OCI-M2 (cell line): ENCODE results near the gene IL4R.

Experiments used
- DNase-seq: peaks from one replicate; lab custom pipeline; 2025; ENCODE audit not compliant: unreplicated experiment; lab: John Stamatoyannopoulos, UW

The IL4R gene

GRCh38 chr16:27353853-27354252, 40.1 kb downstream of the IL4R start:
- no peak for DNase-seq

- DNase-seq = no peak
Observed at GRCh38 chr16:27355610-27356009, 41.8 kb downstream of the IL4R start.

GRCh38 chr16:27356794-27357193, 43.0 kb downstream of the IL4R start:
- DNase-seq = no peak

GRCh38 chr16:27359051-27359450, 45.3 kb downstream of the IL4R start:
- DNase-seq = no peak

GRCh38 chr16:27359615-27360014, 45.8 kb downstream of the IL4R start:
- no peak for DNase-seq

DNA sequence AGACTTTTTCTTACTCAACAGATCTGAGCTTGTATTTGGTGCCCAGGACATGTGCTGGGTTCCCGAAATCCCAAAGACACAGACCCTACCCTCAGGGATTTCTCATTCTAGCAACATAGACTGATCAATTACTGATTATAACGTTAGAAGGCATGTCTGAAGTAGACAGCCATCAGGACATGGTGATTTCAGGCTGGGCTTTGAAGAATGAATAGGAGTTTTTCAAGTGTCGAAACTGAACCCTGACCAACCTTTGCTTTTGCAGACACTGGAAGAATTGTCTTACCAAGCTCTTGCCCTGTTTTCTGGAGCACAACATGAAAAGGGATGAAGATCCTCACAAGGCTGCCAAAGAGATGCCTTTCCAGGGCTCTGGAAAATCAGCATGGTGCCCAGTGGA, 48.2 kb downstream of the IL4R start:
- no peak for DNase-seq

- DNase-seq = no peak
Observed at GRCh38 chr16:27362570-27363245, 48.9 kb downstream of the IL4R start.

DNA sequence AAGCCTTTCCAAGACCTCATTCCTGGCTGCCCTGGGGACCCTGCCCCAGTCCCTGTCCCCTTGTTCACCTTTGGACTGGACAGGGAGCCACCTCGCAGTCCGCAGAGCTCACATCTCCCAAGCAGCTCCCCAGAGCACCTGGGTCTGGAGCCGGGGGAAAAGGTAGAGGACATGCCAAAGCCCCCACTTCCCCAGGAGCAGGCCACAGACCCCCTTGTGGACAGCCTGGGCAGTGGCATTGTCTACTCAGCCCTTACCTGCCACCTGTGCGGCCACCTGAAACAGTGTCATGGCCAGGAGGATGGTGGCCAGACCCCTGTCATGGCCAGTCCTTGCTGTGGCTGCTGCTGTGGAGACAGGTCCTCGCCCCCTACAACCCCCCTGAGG, 49.5 kb downstream of the IL4R start:
- no peak for DNase-seq

DNA sequence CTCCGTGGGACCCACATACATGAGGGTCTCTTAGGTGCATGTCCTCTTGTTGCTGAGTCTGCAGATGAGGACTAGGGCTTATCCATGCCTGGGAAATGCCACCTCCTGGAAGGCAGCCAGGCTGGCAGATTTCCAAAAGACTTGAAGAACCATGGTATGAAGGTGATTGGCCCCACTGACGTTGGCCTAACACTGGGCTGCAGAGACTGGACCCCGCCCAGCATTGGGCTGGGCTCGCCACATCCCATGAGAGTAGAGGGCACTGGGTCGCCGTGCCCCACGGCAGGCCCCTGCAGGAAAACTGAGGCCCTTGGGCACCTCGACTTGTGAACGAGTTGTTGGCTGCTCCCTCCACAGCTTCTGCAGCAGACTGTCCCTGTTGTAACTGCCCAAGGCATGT, 50.0 kb downstream of the IL4R start:
- no peak for DNase-seq

DNA sequence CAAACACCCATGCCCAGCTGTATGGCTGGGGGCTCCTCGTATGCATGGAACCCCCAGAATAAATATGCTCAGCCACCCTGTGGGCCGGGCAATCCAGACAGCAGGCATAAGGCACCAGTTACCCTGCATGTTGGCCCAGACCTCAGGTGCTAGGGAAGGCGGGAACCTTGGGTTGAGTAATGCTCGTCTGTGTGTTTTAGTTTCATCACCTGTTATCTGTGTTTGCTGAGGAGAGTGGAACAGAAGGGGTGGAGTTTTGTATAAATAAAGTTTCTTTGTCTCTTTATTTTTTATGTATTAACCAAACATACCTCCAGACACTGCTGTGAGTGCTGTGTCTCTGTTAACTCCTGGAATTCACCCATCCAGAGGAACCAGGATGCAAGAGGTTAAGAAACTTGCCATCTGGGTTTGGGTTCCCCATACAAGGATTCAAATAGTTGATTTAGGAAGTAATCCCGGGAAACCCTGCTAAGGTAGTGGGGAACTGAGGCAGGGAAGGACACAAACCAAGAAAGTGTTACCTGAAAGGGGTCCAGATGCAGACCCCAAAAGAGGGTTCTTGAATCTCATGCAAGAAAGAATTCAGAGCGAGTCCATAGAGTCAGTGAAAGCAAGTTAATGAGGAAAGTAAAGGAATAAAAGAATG, 50.8 kb downstream of the IL4R start:
- no peak for DNase-seq

GRCh38 chr16:27365142-27366089, 51.6 kb downstream of the IL4R start:
- no peak for DNase-seq

DNA sequence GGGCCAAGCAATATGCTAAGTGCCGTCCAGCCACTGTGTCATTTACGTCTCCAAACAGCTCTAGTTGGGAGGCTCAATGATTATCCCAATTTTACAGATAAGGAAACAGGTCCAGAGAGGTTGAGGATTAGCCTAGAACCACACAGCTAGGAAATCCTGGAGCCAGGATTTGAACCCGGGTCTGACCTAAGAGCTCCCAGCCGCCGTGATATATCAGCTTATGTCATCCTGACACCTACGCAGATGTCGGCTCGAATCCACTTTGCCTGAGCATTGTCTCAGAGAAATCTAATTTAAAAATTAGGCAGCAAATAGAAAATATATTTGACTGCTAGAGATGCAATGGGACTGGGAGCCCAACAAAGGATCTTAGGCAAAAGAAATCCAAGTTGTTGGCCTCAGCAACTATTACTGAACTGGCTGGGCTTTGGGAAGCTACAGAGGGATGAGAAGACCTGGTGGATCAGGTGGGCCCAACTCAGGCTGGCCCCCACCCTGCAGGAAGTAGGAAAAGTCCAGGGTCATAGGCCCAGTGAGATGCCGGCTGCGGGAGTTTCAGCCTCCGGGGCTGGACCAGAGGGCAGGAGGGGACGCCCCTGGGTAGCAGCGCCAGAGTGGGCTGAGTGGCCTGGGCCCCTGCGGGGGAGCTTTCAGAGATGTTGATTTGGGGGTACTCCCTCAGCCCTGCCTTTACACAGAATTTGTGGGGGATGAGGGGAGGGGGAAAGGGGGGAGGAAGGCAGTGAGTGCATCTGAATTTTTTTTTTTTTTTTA, 53.1 kb downstream of the IL4R start:
- no peak for DNase-seq

DNA sequence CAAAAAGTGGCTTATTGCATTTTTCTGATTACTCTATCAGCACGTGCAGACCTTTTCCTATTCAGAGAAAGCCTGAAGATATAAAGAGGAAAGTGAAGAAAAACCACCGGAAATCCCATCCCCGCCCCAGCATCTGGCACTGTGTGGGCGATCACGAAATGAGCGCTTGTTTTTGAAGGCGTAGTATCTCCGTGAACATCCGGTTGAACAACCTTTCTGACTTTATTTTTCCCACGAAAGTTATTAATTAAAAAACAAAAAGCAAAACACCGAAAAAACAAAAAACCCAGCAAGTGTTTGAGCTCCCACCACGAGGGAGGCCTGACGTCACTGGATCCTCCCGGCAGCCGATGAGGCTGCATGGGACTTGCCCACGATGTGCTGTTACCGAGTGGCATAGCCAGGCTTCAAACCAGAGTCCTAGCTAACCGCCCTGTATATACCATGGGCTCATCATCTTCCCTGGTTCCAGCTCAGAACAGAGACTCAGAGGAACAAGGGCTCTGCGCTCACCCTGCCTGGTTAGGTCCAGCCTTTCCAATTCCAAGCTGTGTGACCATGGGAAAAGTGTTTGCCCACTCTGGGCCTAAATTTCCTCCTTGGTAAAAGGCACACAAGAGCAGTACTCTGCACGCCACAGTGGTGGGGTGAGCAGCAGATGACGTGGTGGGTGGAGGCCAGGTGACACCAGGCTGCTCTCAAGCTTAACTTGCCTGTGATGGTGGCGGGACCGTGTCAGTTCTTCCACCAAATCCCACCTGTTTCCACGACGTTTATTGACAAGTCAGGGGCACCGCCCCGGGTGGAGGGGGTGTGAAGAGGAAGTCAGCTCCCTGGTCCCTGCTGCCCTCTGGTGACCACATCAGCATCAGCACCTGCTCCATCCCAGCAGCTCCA, 53.9 kb downstream of the IL4R start:
- peak; percentile 38 for DNase-seq

GRCh38 chr16:27368358-27368722, 54.6 kb downstream of the IL4R start:
- no peak for DNase-seq

GRCh38 chr16:27369806-27370205, 56.0 kb downstream of the IL4R start:
- no peak for DNase-seq

DNA sequence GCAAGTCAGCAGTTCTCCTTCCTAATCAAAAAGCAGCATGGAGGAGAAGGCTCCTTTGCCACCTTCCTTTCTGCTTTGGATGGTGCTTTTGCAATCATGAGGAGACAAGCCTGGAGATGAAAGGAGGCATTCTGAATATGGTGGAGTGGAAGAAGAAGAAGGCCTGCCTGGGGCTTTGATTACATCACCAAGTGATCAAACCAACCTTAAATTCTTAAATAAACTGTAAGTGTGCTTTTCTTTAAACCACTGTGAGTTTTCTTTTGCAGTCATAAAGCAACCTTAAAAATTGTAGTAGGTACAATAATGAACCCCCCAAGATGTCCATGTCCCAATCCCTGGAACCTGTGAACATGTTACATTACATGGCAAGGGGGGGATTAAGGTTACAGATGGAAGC, 56.5 kb downstream of the IL4R start:
- no peak for DNase-seq

DNA sequence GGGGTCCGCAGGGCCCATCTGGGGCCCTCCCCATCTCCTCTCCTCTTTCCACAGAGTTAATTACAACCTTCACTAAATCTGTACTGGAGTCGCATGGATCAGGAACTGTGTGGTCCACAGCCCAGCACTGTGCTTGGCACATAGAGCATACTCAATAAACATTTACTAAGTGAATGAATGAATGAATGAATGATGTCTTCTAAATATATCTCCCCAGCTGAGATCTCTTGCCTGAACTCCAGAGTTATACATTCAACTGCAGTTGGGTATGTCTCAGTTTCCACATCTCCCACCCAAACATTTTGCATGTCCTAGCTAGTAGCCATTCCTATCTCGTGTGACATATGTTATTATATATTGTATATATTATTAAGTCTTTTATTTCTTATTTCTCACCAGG, 59.5 kb downstream of the IL4R start:
- DNase-seq = no peak

- DNase-seq = no peak
Observed at GRCh38 chr16:27374221-27374803, 60.5 kb downstream of the IL4R start.

GRCh38 chr16:27374804-27375425, 61.1 kb downstream of the IL4R start:
- DNase-seq = no peak
